ENCODE results near the gene EXOSC7. TPM values are rescaled to one million over a fixed set of nuclear protein-coding genes. Genes with fewer than 3 reads are reported as not detected.

EXOSC7 gene
- total and polyA plus RNA-seq, 2 of the 4 experiments (the other 2 are of a cell fraction), result 61.6 to 62.2 TPM

DNA sequence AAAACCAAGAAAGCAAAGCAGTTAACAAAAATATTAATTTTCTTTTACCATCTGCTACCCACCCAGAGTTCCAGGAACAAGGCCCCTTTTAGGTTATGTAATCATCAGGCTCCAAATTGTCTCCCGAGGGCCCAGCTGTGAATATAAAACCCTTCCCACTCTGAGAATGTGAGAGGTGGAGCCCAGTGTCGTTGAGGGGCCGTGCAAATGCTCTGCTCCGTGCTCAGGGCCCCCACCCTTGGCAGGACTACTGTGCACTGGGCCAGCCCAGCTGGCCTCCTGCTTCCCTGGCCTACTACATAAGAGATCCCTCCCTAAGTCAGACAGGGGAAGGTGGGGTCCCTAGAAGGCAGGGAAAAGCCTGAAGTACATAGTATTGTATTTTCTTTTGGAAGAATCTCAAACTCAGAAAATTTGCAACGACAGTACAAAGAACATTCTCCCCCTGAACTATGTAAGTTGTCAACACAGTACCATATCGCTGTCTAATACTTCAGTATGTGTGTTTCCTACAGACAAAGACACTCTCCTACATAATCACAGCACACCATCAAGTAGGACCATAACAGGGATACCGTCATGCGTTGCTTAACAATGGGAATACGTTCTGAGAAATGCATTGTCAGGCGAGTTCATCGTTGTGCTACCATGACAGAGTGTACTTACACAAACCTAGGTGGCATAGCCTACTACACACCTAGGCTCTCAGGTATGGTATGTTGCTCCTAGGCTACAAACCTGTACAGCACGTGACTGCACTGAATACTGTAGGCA lies 45.7 kb downstream of the EXOSC7 start:
- ATAC-seq (ENCODE audit: low read depth) (no peak), DNase-seq (no peak)
- H3K27ac ChIP-seq (ENCODE audit: insufficient read depth, low read length), result no peak overlapping the region
- no peak overlapping the region for H2AFZ ChIP-seq (replicated peaks; ENCODE audit: low read length, poor library complexity)
- no peak overlapping the region for H4K5ac ChIP-seq (ENCODE audit: low read depth, low read length)
- H4K8ac ChIP-seq (ENCODE audit: low read depth in 2 of 2, low read length in 2 of 2), result no peak overlapping the region
- H3K9me3 ChIP-seq (ENCODE audit: control insufficient read depth, insufficient read depth, low read length), result no peaks in the 10 kb centered on the region
- no peaks in the 10 kb centered on the region for H4K20me1 ChIP-seq (ENCODE audit: insufficient read depth, low read length)
- H3K36me3 ChIP-seq (ENCODE audit: control insufficient read depth, insufficient read depth, low read length), result no peaks in the 10 kb centered on the region
- H3K18ac ChIP-seq (ENCODE audit: low read depth, low read length), result no peak overlapping the region
- no peak overlapping the region for H3K4ac ChIP-seq (ENCODE audit: low read depth, low read length)
- no peak overlapping the region for H2BK120ac ChIP-seq (ENCODE audit: low read depth, low read length)
- TF ChIP-seq RAD21 (IDR thresholded peaks at IDR 0.05; ENCODE audit: low read length) (no peak), MAZ (IDR thresholded peaks at IDR 0.05; ENCODE audit: borderline replicate concordance, low read depth, low read length) (no peak), BHLHE40 (IDR thresholded peaks at IDR 0.05; ENCODE audit: low read depth, low read length) (no peak), MXI1 (IDR thresholded peaks at IDR 0.05; ENCODE audit: borderline replicate concordance, low read depth, low read length) (no peak), SMC3 (IDR thresholded peaks at IDR 0.05; ENCODE audit: low read depth, low read length) (no peak), NFE2L2 (IDR thresholded peaks at IDR 0.05; ENCODE audit: low read depth, low read length) (no peak), USF2 (IDR thresholded peaks at IDR 0.05; ENCODE audit: low read depth, low read length) (no peak), CEBPB (IDR thresholded peaks at IDR 0.05; ENCODE audit: low read depth, low read length) (no peak), RFX5 (IDR thresholded peaks at IDR 0.05; ENCODE audit: low read depth, low read length) (no peak), FOS (IDR thresholded peaks at IDR 0.05; ENCODE audit: low read depth, low read length) (no peak), MAFK (IDR thresholded peaks at IDR 0.05; ENCODE audit: low read depth, low read length) (no peak), RCOR1 (IDR thresholded peaks at IDR 0.05; ENCODE audit: insufficient replicate concordance, low read length) (no peak), POLR2A (IDR thresholded peaks at IDR 0.05; ENCODE audit: low read depth, low read length) (no peak), ELK1 (IDR thresholded peaks at IDR 0.05; ENCODE audit: borderline replicate concordance, low read depth, low read length) (no peak), CHD1 (IDR thresholded peaks at IDR 0.05; ENCODE audit: low read depth, low read length) (no peak)
- TF ChIP-seq, protein P1, sequence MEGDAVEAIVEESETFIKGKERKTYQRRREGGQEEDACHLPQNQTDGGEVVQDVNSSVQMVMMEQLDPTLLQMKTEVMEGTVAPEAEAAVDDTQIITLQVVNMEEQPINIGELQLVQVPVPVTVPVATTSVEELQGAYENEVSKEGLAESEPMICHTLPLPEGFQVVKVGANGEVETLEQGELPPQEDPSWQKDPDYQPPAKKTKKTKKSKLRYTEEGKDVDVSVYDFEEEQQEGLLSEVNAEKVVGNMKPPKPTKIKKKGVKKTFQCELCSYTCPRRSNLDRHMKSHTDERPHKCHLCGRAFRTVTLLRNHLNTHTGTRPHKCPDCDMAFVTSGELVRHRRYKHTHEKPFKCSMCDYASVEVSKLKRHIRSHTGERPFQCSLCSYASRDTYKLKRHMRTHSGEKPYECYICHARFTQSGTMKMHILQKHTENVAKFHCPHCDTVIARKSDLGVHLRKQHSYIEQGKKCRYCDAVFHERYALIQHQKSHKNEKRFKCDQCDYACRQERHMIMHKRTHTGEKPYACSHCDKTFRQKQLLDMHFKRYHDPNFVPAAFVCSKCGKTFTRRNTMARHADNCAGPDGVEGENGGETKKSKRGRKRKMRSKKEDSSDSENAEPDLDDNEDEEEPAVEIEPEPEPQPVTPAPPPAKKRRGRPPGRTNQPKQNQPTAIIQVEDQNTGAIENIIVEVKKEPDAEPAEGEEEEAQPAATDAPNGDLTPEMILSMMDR (conservative IDR thresholded peaks at IDR 0.05; ENCODE audit: low read depth, low read length), result no peak
- H3K9ac ChIP-seq (ENCODE audit: low read depth, low read length), result no peak overlapping the region
- H2AK9ac ChIP-seq (replicated peaks; ENCODE audit: low read depth, low read length, poor library complexity), result no peak overlapping the region
- no peak overlapping the region for H3K4me3 ChIP-seq (ENCODE audit: insufficient read depth, low read depth, low read length)
- WGBS, 2 experiments (ENCODE audit: extremely low coverage in 2 of 2, insufficient read length in 1 of 2), result 100% methylated on average over 4 of the region's 12 CpGs; no CpG with 5 or more reads in 1 of the 2 experiments
- no peak overlapping the region for H3K56ac ChIP-seq (ENCODE audit: extremely low read depth, insufficient read depth, low read length)
- BruUV-seq (replicated peaks), result no TSS peak
- H2BK20ac ChIP-seq (ENCODE audit: low read depth, low read length), result no peak overlapping the region
- no peak overlapping the region for H2AK5ac ChIP-seq (ENCODE audit: low read depth, low read length)
- ChIA-PET POLR2A (ENCODE audit: unreplicated experiment) (no interaction called here), CTCF (no interaction called here)
- no peaks in the 10 kb centered on the region for H3K27me3 ChIP-seq (ENCODE audit: control insufficient read depth, insufficient read depth, low read length)
- in situ Hi-C loops (cut with MboI; ENCODE audit: low sequenced_read_pairs) (no loop called here), intact Hi-C loops (cut with micrococcal nuclease) (no loop called here), dilution Hi-C loops (cut with HindIII; ENCODE audit: low sequenced_read_pairs, unreplicated experiment) (no loop called here)
- no peak overlapping the region for H2BK15ac ChIP-seq (ENCODE audit: low read depth, low read length)
- H3K23ac ChIP-seq (ENCODE audit: low read depth, low read length), result no peak overlapping the region
- no peak overlapping the region for H3K4me2 ChIP-seq (ENCODE audit: low read depth, low read length)
- peaks cover 8% of the 10 kb centered on the region for H3K4me1 ChIP-seq (ENCODE audit: control insufficient read depth, insufficient read depth, low read length)
- H3K9me1 ChIP-seq (ENCODE audit: insufficient read depth, low read length), result peaks cover 9% of the 10 kb centered on the region
- no peak overlapping the region for H3K14ac ChIP-seq (replicated peaks; ENCODE audit: low read depth, low read length)
- H3K79me1 ChIP-seq (ENCODE audit: low read depth in 1 of 2, low read length in 2 of 2), result no peaks in the 10 kb centered on the region
- no peak overlapping the region for H2BK5ac ChIP-seq (ENCODE audit: low read depth, low read length, poor library complexity, severe bottlenecking)
- no peak overlapping the region for H4K91ac ChIP-seq (ENCODE audit: insufficient read depth, low read depth, low read length)

Measured in IMR-90 (cell line).